BE2C (cell line): Measurements from ENCODE around the gene PTPRN2.
"Not testable (repeated sequence)": the region's sequence is repeated elsewhere in the genome, so short reads cannot be mapped to it uniquely, and the experiment has no call there.

Experiments used
- DNase-seq: peaks from one replicate; pipeline ENCODE4 v3.0.0-alpha.2; 2020
- H3K27me3 ChIP-seq: fragments of 250-450 bp; sonication (Bioruptor Pico); 2 replicates; pipeline ENCODE4 v1.5.1; 2020; ENCODE audit warnings: mild to moderate bottlenecking
- H3K36me3 ChIP-seq: fragments of 250-450 bp; sonication (Bioruptor Pico); 2 replicates; pipeline ENCODE4 v1.5.1; 2020; ENCODE audit warnings: mild to moderate bottlenecking
- H3K4me1 ChIP-seq: fragments of 250-450 bp; sonication (Bioruptor Pico); 2 replicates; pipeline ENCODE4 v1.5.1; 2020
- H3K4me3 ChIP-seq: 2 replicates; pipeline ENCODE4 v1.5.1; 2011; ENCODE audit warnings: low read depth, low read length
- H3K9me3 ChIP-seq: fragments of 250-450 bp; sonication (Bioruptor Pico); 2 replicates; pipeline ENCODE4 v1.5.1; 2020
- TF ChIP-seq, protein P1 (sequence below): IDR thresholded peaks from 2 replicates; pipeline ENCODE4 v1.5.1; 2012; ENCODE audit warnings: mild to moderate bottlenecking, low read depth, low read length

Gene PTPRN2

DNA sequence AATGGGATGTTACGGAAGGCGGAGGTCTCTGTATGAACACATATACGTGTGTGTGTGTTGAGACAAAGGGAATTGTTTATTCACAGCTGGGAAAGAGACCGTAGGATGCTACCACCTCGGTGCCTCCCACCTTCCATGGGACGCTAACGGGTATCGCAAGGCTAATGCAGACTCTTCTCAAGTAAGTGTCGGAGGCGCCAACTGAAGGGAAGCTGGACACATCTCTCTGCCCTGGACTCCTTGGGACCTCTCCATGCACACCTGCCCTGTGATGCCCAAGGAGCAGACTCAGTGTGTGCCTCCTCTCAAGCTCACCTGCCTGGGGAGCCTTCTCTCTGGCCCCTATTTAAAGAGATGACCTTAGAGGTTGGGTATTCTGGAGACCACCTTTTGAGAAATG lies 1020.0 kb downstream of the PTPRN2 start:
- Histone ChIP-seq H3K4me1 (no peaks in the 10 kb centered on the region), H3K4me3 (no peak overlapping the region), H3K36me3 (no peaks in the 10 kb centered on the region), H3K27me3 (no peaks in the 10 kb centered on the region), H3K9me3 (no peaks in the 10 kb centered on the region)
- DNase-seq: no peak
- TF ChIP-seq, protein P1, sequence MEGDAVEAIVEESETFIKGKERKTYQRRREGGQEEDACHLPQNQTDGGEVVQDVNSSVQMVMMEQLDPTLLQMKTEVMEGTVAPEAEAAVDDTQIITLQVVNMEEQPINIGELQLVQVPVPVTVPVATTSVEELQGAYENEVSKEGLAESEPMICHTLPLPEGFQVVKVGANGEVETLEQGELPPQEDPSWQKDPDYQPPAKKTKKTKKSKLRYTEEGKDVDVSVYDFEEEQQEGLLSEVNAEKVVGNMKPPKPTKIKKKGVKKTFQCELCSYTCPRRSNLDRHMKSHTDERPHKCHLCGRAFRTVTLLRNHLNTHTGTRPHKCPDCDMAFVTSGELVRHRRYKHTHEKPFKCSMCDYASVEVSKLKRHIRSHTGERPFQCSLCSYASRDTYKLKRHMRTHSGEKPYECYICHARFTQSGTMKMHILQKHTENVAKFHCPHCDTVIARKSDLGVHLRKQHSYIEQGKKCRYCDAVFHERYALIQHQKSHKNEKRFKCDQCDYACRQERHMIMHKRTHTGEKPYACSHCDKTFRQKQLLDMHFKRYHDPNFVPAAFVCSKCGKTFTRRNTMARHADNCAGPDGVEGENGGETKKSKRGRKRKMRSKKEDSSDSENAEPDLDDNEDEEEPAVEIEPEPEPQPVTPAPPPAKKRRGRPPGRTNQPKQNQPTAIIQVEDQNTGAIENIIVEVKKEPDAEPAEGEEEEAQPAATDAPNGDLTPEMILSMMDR: no peak

DNA sequence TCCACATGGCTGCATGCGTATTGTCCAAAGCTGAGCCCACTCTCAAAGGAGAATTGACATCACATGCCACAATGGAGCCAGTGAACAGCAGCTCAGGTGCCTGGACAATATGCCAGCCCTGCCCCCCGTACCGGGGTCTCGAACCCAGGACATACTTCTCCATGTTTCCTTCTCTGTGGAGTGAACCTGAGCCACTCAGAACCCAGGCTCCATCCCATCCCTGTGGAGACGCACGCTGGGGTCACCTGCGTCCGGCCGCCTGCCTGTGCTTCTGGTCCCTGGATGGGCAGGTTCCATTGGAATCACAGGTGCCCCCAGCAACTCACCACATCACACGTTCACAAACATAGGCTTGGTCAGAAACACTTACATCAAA lies 1021.0 kb downstream of the PTPRN2 start:
- Histone ChIP-seq H3K36me3 (no peaks in the 10 kb centered on the region), H3K27me3 (no peaks in the 10 kb centered on the region), H3K9me3 (no peaks in the 10 kb centered on the region), H3K4me3 (no peak overlapping the region), H3K4me1 (no peaks in the 10 kb centered on the region)
- DNase-seq: no peak
- TF ChIP-seq, protein P1: no peak

DNA sequence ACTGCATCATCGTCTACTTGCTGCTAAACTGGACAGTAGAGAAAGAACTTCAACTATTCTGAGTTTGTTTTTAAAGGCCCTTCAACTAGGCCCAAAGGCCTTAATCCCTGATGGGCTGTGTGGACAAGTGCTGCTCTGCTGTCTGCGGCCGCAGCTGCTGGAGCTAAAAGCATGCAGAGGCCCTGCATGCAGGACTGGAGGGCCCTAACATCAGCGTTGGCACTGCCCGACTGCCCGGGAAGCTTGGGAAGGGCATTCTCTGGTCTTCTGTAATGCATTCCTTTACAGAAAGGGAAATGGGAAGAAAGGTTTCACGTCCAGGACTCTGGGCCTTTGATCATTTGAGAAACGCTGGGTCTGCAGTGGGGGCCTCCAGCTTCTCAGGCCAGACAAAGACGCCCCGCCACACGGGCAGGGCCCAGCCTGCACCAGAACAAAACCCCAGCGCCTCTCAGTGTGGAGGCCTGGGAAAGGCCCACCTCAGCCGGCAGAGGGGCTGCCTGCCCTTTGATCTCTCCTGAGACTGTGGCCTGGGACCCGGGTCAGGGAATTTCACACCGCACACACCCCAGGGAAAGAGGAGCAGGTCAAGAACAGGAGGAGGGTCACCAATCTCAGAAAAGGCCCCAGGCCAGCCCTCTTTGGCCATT lies 1021.5 kb downstream of the PTPRN2 start:
- TF ChIP-seq, protein P1: no peak
- Histone ChIP-seq H3K4me1 (no peaks in the 10 kb centered on the region), H3K4me3 (no peak overlapping the region), H3K36me3 (no peaks in the 10 kb centered on the region), H3K9me3 (no peaks in the 10 kb centered on the region), H3K27me3 (no peaks in the 10 kb centered on the region)
- no peak for DNase-seq

DNA sequence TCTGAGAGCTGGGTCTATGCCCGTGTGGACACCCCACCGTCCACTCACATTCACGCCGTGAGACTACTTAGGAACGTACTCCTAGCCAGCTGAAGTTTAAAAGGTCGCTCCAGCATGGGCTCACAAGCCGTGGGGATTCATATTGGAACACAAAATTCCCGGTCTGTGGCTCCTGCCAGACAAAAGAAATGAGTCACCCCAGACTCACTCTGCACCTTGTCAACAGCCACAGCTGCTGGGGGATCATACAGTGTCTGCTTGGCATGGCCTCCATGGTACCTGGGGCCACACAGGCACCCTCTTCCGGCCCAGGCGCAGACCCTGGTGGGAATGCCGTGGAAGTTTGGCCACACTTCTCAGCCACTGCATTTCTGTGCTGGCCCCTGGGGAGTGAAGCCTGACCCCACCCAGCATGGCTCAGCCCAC lies 1022.4 kb downstream of the PTPRN2 start:
- no peak for DNase-seq
- H3K36me3 ChIP-seq: no peaks in the 10 kb centered on the region
- H3K4me3 ChIP-seq: no peak overlapping the region
- no peaks in the 10 kb centered on the region for H3K9me3 ChIP-seq
- TF ChIP-seq, protein P1: no peak
- H3K27me3 ChIP-seq: no peaks in the 10 kb centered on the region
- H3K4me1 ChIP-seq: no peaks in the 10 kb centered on the region

DNA sequence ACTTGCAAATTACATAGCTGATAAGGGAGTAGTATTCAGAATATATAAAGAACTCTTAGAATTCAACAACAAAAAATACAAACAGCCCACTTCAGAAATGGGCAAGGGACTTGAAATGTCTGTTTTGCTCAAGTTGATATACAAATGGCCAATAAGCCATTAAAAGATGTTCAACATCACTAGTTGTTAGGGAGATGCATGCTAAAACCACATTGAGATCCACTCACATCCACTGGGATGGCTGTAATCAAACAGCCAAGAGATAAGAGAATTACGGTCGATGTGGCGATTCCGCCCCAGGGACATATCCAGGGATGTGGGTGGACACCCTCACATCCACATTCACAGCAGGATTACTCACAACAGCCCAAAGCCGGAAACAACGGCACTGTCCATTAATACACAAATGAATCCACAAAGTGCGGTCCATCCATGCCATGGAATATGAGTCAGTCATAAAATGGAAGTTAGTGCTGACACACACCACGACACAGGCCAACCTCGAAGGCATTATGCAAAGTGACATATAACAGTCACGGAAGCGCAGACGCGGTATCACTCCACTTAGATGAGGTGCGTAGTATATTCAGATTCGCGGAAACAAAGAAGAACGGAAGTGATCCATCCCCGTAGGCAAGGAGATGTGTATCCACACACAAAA lies 1023.0 kb downstream of the PTPRN2 start:
- H3K27me3 ChIP-seq: no peaks in the 10 kb centered on the region
- no peaks in the 10 kb centered on the region for H3K9me3 ChIP-seq
- no peaks in the 10 kb centered on the region for H3K36me3 ChIP-seq
- TF ChIP-seq, protein P1: no peak
- DNase-seq: no peak
- H3K4me3 ChIP-seq: no peak overlapping the region
- no peaks in the 10 kb centered on the region for H3K4me1 ChIP-seq

DNA sequence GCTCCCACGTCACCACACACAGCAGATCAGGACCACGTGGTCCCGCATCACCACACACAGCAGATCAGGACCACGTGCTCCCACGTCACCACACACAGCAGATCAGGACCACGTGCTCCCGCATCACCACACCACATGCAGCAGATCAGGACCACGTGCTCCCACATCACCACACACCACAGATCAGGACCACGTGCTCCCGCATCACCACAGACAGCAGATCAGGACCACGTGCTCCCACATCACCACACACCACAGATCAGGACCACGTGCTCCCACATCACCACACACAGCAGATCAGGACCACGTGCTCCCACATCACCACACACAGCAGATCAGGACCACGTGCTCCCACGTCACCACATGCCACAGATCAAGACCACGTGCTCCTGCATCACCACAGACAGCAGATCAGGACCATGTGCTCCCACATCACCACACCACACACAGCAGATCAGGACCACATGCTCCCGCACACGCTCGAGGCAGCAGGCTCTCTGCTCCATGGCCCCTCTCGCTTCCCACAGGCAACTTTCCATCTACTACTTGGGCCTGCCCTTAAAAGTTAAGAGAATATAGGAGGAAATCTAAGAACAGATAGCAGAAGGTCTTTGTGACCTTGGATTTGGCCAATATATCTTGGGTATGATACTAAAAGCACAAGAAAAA lies 1024.0 kb downstream of the PTPRN2 start:
- not testable (repeated sequence) for H3K36me3 ChIP-seq, H3K4me3 ChIP-seq, DNase-seq, H3K4me1 ChIP-seq, H3K27me3 ChIP-seq, H3K9me3 ChIP-seq

DNA sequence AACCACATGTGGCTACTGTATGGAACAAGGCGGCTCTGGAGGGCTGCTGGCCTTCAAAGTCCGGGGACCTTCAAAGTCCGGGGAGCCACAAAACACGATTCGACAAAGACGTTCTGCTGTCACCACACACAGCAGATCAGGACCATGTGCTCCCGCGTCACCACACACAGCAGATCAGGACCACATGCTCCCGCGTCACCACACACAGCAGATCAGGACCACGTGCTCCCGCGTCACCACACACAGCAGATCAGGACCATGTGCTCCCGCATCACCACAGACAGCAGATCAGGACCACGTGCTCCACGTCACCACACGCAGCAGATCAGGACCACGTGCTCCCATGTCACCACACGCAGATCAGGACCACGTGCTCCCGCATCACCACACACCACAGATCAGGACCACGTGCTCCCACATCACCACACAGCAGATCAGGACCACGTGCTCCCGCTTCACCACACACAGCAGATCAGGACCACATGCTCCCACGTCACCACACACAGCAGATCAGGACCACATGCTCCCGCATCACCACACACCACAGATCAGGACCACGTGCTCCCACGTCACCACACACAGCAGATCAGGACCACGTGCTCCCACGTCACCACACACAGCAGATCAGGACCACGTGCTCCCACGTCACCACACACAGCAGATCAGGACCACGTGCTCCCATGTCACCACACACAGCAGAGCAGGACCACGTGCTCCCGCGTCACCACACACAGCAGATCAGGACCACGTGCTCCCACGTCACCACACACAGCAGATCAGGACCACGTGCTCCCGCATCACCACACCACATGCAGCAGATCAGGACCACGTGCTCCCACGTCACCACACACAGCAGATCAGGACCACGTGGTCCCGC lies 1024.9 kb downstream of the PTPRN2 start:
- H3K4me1 ChIP-seq, H3K36me3 ChIP-seq, DNase-seq, H3K27me3 ChIP-seq, H3K9me3 ChIP-seq, H3K4me3 ChIP-seq: not testable (repeated sequence)
